ENCODE data around the gene GSTA2.
"Not testable (repeated sequence)": the region's sequence is repeated elsewhere in the genome, so short reads cannot be mapped to it uniquely, and the experiment has no call there.

GRCh38 chr6:52782696-52783274 is 19.5 kb upstream of the GSTA2 start:
- not testable (repeated sequence) for TF ChIP-seq CTCF, MAX (IDR thresholded peaks at IDR 0.05; ENCODE audit: low read depth, low read length)
